Esophagus muscularis mucosa (tissue), 4 donors: ENCODE measurements around the gene MAP1LC3B2. TPM values are rescaled to one million over a fixed set of nuclear protein-coding genes. Genes with fewer than 3 reads are reported as not detected.

Source experiments
- DNase-seq: peaks from one replicate; pipeline ENCODE4 v3.0.0-alpha.2; 2017; ENCODE audit errors: extremely low spot score
- H3K27ac ChIP-seq, 4 donors: fragments of 200-600 bp; sonication (generic); replicated peaks in 1 of 4; 1 replicate in 3 of 4; 2 replicates in 1 of 4; pipeline ENCODE4 v1.5.1; 2016 to 2019; ENCODE audit warnings: mild to moderate bottlenecking in 1 of 4
- H3K27me3 ChIP-seq, 4 donors: fragments of 200-600 bp; sonication (generic); one replicate each; pipeline versions ENCODE4 v1.5.1 to v1.6.0; 2016 to 2019
- H3K36me3 ChIP-seq, 4 donors: fragments of 200-600 bp; sonication (generic); one replicate each; pipeline ENCODE4 v1.5.1; 2016 to 2019
- H3K4me1 ChIP-seq, 4 donors: fragments of 200-600 bp; sonication (generic); one replicate each; pipeline ENCODE4 v1.5.1; 2016 to 2019
- H3K4me3 ChIP-seq, 4 donors: fragments of 200-600 bp; sonication (generic); 1 replicate in 2 of 4; 2 replicates in 2 of 4; pipeline ENCODE4 v1.5.1; 2016 to 2019; ENCODE audit warnings: mild to moderate bottlenecking in 4 of 4, moderate library complexity in 1 of 4
- H3K9me3 ChIP-seq, 4 donors: fragments of 200-600 bp; sonication (generic); 1 replicate in 3 of 4; 2 replicates in 1 of 4; pipeline ENCODE4 v1.5.1; 2016 to 2019
- CTCF ChIP-seq, 3 experiments: fragments of 200-600 bp in 2 of 3; fragments of 450-650 bp in 1 of 3; sonication (generic) in 2 of 3; IDR thresholded peaks; one replicate each; pipeline ENCODE4 v1.5.1; 2017 to 2019; ENCODE audit warnings: antibody characterized with exemption in 3 of 3, mild to moderate bottlenecking in 2 of 3, moderate library complexity in 1 of 3
- EP300 ChIP-seq: sonication (generic); formaldehyde crosslinking; IDR thresholded peaks from one replicate; pipeline ENCODE4 v1.6.1; 2017; ENCODE audit warnings: antibody characterized with exemption
- POLR2A ChIP-seq: fragments of 450-650 bp; IDR thresholded peaks from one replicate; pipeline ENCODE4 v1.6.1; 2017; ENCODE audit warnings: antibody characterized with exemption, moderate library complexity, mild to moderate bottlenecking, low read depth
- POLR2AphosphoS5 ChIP-seq, 2 donors: sonication (generic); formaldehyde crosslinking; IDR thresholded peaks; one replicate each; pipeline ENCODE4 v1.6.1; 2017; ENCODE audit warnings: antibody characterized with exemption in 2 of 2
- WGBS: methylation state at CpG from one replicate; pipeline ENCODE4 v1.1.5; 2018; 5-methylcytosine and 5-hydroxymethylcytosine counted together
- intact Hi-C: fragments of 100-400 bp; cut with DNase I; formaldehyde crosslinking; loops from one replicate; pipeline ENCODE4 v1.15.1; 2023
- total RNA-seq, 4 donors: library from RNA; depleted of rRNA; stranded (reverse); fragments of >200 nt; gene quantifications; one replicate each; pipeline versions ENCODE4 v1.1.0 to v1.2.1, GENCODE V29; 2016

MAP1LC3B2 gene
- total RNA-seq, 4 donors from 2014 or later, result 0.83 to 3.0 (median 1.8) TPM; not detected in 1

GRCh38 chr12:116558280-116559161 is 660 bp upstream of the MAP1LC3B2 start:
- Histone ChIP-seq H3K36me3 (no peaks in the 10 kb centered on the region), H3K9me3 (peaks cover 0 to 3% (median under 1%) of the 10 kb centered on the region in 4 donors), H3K27me3 (no peaks in the 10 kb centered on the region), H3K27ac (no peak overlapping the region), H3K4me3 (no peak overlapping the region), H3K4me1 (peaks cover 0 to 11% (median 7%) of the 10 kb centered on the region in 4 donors)
- intact Hi-C loops, result no loop called here
- 91% methylated on average over 21 of the region's 21 CpGs for WGBS
- no peak for DNase-seq
- TF ChIP-seq CTCF (IDR thresholded peaks at IDR 0.05) (no peak), EP300 (no peak), POLR2AphosphoS5 (IDR thresholded peaks at IDR 0.05) (no peak), POLR2A (no peak)

- H3K36me3 ChIP-seq, result no peaks in the 10 kb centered on the region
- peaks cover 0 to 10% (median 2%) of the 10 kb centered on the region in 4 donors for H3K9me3 ChIP-seq
- WGBS, result 55% methylated on average over 6 of the region's 6 CpGs
- no peaks in the 10 kb centered on the region for H3K27me3 ChIP-seq
- intact Hi-C loops, result no loop called here
- DNase-seq, result no peak
- peaks cover 0 to 11% (median 7%) of the 10 kb centered on the region in 4 donors for H3K4me1 ChIP-seq
- no peak overlapping the region for H3K4me3 ChIP-seq
- no peak for TF ChIP-seq EP300
- TF ChIP-seq POLR2A, result no peak
- no peak for TF ChIP-seq POLR2AphosphoS5 (IDR thresholded peaks at IDR 0.05)
- TF ChIP-seq CTCF (IDR thresholded peaks at IDR 0.05), result no peak
- no peak overlapping the region for H3K27ac ChIP-seq
Observed at GRCh38 chr12:116561181-116561821, 2.1 kb downstream of the MAP1LC3B2 start.

GRCh38 chr12:116562090-116562489 is 2.9 kb downstream of the MAP1LC3B2 start:
- intact Hi-C loops, result no loop called here
- no peak for TF ChIP-seq CTCF (IDR thresholded peaks at IDR 0.05)
- TF ChIP-seq EP300, result no peak
- no peak for TF ChIP-seq POLR2AphosphoS5 (IDR thresholded peaks at IDR 0.05)
- TF ChIP-seq POLR2A, result no peak
- no peak for DNase-seq
- 79% methylated on average over 7 of the region's 7 CpGs for WGBS
- no peak overlapping the region for H3K27ac ChIP-seq
- no peak overlapping the region for H3K4me3 ChIP-seq
- H3K4me1 ChIP-seq, result peaks cover 0 to 11% (median 7%) of the 10 kb centered on the region in 4 donors
- no peaks in the 10 kb centered on the region for H3K36me3 ChIP-seq
- no peaks in the 10 kb centered on the region for H3K27me3 ChIP-seq
- peaks cover 0 to 10% (median 2%) of the 10 kb centered on the region in 4 donors for H3K9me3 ChIP-seq

- no peak for DNase-seq
- peaks cover 0 to 10% (median 2%) of the 10 kb centered on the region in 4 donors for H3K9me3 ChIP-seq
- WGBS, result 100% methylated on average over 1 of the region's 1 CpG
- TF ChIP-seq POLR2A (no peak), EP300 (no peak), CTCF (IDR thresholded peaks at IDR 0.05) (no peak), POLR2AphosphoS5 (IDR thresholded peaks at IDR 0.05) (no peak)
- no peak overlapping the region for H3K4me3 ChIP-seq
- intact Hi-C loops, result no loop called here
- H3K27ac ChIP-seq, result no peak overlapping the region
- peaks cover 0 to 11% (median 7%) of the 10 kb centered on the region in 4 donors for H3K4me1 ChIP-seq
- H3K27me3 ChIP-seq, result no peaks in the 10 kb centered on the region
- H3K36me3 ChIP-seq, result no peaks in the 10 kb centered on the region
Observed at GRCh38 chr12:116563262-116563661, 4.1 kb downstream of the MAP1LC3B2 start.
